NCI-H146 (cell line): ENCODE results near the gene METTL26.

Experiments
- DNase-seq: peaks from one replicate; lab custom pipeline; 2025; lab: John Stamatoyannopoulos, UW

The METTL26 gene

GRCh38 chr16:658679-659571, 22.8 kb upstream of the METTL26 start:
- no peak for DNase-seq

GRCh38 chr16:657487-657886, 21.4 kb upstream of the METTL26 start:
- DNase-seq: no peak

GRCh38 chr16:654034-654433, 17.9 kb upstream of the METTL26 start:
- no peak for DNase-seq

- no peak for DNase-seq
Measured at GRCh38 chr16:652454-653305, 16.6 kb upstream of the METTL26 start.

DNA sequence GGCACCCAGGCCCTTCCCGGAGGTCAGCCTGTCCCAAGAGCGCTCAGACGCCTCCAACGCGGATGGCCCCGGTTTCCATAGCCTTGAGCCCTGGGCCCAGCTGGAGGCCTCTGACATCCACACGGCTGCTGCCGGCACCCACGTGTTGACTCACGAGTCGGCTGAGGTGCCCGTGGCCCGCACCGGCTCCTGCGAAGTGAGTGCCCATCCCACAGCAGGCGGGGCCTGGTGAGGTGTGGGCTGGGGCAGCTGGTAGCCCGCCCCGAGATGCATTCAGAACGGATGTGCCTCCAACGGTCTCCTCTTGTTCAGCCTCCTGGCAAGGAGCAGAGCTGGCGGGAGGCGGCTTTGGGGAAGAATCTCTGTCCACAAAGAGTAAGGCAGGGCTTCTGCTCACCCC, 15.7 kb upstream of the METTL26 start:
- no peak for DNase-seq

GRCh38 chr16:649631-650030, 13.5 kb upstream of the METTL26 start:
- peak; percentile 37 for DNase-seq

GRCh38 chr16:648781-649589, 12.9 kb upstream of the METTL26 start, which contains the start of gene WDR90:
Gene WDR90, plus strand, starts transcription at chr16:649365. Its CDS starts 52 bp downstream, at chr16:649417.
- DNase-seq: peak; percentile 94

GRCh38 chr16:648071-648780, 12.1 kb upstream of the METTL26 start:
- DNase-seq: peak; percentile 51

- no peak for DNase-seq
Measured at GRCh38 chr16:647173-647902, 11.2 kb upstream of the METTL26 start.

DNA sequence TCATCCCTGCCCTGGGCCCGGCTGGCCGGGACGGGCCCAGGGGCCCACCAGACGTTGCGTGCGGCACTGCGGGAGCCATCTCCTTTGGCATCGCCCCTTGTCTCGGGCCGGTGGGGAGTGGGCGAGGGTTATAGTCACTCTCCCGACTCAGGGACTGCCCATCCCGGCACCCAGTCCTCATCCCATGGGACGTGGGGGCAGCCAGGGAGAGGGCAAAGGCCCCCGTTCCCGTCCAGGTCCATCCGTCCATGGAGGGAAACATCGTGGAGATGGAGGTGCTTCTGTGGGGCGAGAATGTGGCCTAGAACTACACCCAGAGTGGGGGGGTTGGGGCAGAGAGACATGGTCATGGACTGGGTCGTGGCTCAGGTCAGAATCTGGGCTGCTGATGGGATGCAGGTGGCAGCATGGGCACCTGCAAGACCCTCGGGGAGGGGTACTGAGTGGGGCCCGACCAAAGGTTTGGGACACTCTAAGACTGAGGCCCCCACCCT, 10.6 kb upstream of the METTL26 start:
- DNase-seq: no peak

GRCh38 chr16:645852-646678, 10.0 kb upstream of the METTL26 start:
- DNase-seq: no peak

DNA sequence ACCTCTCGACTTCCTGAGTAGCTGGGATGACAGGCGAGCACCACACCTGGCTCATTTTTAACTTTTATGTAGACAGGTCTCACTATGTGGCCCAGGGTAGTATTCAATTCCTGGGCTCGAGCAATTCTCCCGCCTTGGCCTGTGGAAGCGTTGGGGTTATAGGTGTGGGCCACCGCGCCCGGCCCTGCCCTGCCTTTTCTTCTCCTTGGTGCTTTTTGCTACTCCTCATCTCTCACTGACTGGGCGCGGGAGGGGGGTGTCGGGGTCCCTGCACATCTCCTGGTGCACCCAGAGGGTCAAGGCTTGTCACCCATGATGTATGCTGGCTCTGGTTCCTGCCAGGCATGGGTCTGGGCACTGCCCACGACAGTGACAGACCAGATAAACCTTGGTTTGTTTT, 8.5 kb upstream of the METTL26 start:
- DNase-seq: no peak

DNA sequence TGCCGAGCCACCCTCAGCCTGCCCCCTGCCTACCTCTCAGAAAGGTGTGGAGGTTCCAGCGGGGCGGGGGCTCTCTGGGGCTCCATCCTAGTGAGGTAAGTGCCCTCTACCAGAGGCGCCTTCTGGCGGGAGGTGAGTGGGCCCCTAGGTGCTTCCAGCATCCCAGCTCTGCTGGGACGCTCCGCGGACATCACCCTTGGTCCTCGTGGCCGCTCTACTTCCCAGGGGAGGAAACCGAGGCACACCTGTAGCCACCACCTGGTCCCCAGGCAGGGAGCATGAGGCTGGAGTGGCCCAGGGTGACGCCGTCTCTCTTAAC, 6.9 kb upstream of the METTL26 start:
- DNase-seq: no peak

- DNase-seq: peak; percentile 68
Measured at GRCh38 chr16:642189-643049, 6.3 kb upstream of the METTL26 start.

GRCh38 chr16:641326-642188, 5.5 kb upstream of the METTL26 start, which contains the start of gene MCRIP2:
Gene MCRIP2, plus strand, starts transcription at chr16:641828. Its CDS starts 164 bp downstream, at chr16:641992.
- DNase-seq: peak; percentile 92

DNA sequence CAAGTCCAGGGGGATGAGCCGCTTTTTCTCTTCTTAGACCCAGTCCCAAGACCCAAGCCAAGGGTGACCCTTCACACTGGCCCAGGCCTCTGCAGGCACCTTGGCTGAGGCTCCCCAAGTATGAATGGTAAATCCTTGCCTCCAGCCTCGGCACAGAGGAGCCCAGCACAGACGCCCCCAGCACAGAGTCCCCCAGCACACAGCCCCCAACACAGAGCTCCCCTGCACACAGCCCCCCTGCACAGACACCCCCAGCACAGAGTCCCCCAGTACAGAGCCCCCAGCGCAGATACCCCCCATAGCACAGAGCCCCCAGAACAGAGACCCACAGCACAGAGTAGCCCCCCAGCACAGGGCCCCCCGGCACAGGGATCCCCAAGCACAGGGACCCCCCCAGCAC, 4.5 kb upstream of the METTL26 start:
- no peak for DNase-seq

GRCh38 chr16:638836-639235, 2.7 kb upstream of the METTL26 start:
- DNase-seq: no peak
